IMR-90 (cell line): ENCODE data around the gene MRPS35.
"Not testable (repeated sequence)": the region's sequence is repeated elsewhere in the genome, so short reads cannot be mapped to it uniquely, and the experiment has no call there.

Source experiments
- BHLHE40 ChIP-seq: fragments of 150-350 bp; IDR thresholded peaks from 2 replicates; pipeline ENCODE4 v1.6.1; 2016; ENCODE audit warnings: mild to moderate bottlenecking, low read depth, low read length
- CEBPB ChIP-seq: IDR thresholded peaks from 2 replicates; pipeline ENCODE4 v1.6.1; 2012; ENCODE audit warnings: low read depth, low read length, improper control_type of control experiment
- CTCF ChIP-seq: conservative IDR thresholded peaks from 2 replicates; pipeline ENCODE4 v1.5.1; 2012; ENCODE audit warnings: mild to moderate bottlenecking, low read depth, low read length, improper control_type of control experiment
- FOS ChIP-seq: fragments of 150-350 bp; IDR thresholded peaks from 2 replicates; pipeline ENCODE4 v1.6.1; 2016; ENCODE audit warnings: low read depth, low read length
- POLR2A ChIP-seq: IDR thresholded peaks from 2 replicates; pipeline ENCODE4 v1.6.1; 2012; ENCODE audit warnings: mild to moderate bottlenecking, low read depth, low read length
- RAD21 ChIP-seq: IDR thresholded peaks from 2 replicates; pipeline ENCODE4 v1.6.1; 2012; ENCODE audit warnings: low read length, improper control_type of control experiment
- RCOR1 ChIP-seq: IDR thresholded peaks from 2 replicates; pipeline ENCODE4 v1.6.1; 2012; ENCODE audit warnings: mild to moderate bottlenecking, low read length, improper control_type of control experiment; ENCODE audit not compliant: insufficient replicate concordance
- RFX5 ChIP-seq: IDR thresholded peaks from 2 replicates; pipeline ENCODE4 v1.8.0; 2012; ENCODE audit warnings: low read depth, mild to moderate bottlenecking, low read length, moderate library complexity
- SMC3 ChIP-seq: fragments of 150-350 bp; IDR thresholded peaks from 2 replicates; pipeline ENCODE4 v1.6.1; 2016; ENCODE audit warnings: low read depth, mild to moderate bottlenecking, antibody characterized with exemption, low read length, moderate library complexity
- USF2 ChIP-seq: fragments of 150-350 bp; IDR thresholded peaks from 2 replicates; pipeline ENCODE4 v1.6.1; 2017; ENCODE audit warnings: mild to moderate bottlenecking, antibody characterized with exemption, low read length, low read depth
- TF ChIP-seq, protein P1 (sequence below): fragments of 150-350 bp; IDR thresholded peaks from 2 replicates; pipeline ENCODE4 v1.6.1; 2016; ENCODE audit warnings: low read depth, mild to moderate bottlenecking, low read length, moderate library complexity, borderline replicate concordance

DNA sequence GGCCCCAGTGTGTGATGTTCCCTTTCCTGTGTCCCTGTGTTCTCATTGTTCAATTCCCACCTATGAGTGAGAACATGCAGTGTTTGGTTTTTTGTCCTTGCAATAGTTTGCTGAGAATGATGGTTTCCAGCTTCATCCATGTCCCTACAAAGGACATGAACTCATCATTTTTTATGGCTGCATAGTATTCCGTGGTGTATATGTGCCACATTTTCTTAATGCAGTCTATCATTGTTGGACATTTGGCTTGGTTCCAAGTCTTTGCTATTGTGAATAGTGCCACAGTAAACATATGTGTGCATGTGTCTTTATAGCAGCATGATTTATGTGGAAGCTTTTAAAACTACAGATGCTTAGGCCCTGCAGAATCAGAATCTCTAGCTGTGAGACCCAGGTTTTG is 35.1 kb downstream of the MRPS35 start:
- TF ChIP-seq CTCF, CEBPB, USF2, RAD21, BHLHE40, RCOR1, POLR2A, SMC3, RFX5, FOS: not testable (repeated sequence)
- TF ChIP-seq, protein P1, sequence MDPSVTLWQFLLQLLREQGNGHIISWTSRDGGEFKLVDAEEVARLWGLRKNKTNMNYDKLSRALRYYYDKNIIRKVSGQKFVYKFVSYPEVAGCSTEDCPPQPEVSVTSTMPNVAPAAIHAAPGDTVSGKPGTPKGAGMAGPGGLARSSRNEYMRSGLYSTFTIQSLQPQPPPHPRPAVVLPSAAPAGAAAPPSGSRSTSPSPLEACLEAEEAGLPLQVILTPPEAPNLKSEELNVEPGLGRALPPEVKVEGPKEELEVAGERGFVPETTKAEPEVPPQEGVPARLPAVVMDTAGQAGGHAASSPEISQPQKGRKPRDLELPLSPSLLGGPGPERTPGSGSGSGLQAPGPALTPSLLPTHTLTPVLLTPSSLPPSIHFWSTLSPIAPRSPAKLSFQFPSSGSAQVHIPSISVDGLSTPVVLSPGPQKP, result not testable (repeated sequence)
